GM11168 (cell line): Measurements from ENCODE around the gene GRM7.

Source experiments
- in situ Hi-C: fragments of 300-500 bp; cut with MboI; formaldehyde crosslinking; loops from one replicate; pipeline ENCODE4 v1.12.0; 2022; ENCODE audit warnings: low sequenced_read_pairs; ENCODE audit not compliant: unreplicated experiment

The GRM7 gene

DNA sequence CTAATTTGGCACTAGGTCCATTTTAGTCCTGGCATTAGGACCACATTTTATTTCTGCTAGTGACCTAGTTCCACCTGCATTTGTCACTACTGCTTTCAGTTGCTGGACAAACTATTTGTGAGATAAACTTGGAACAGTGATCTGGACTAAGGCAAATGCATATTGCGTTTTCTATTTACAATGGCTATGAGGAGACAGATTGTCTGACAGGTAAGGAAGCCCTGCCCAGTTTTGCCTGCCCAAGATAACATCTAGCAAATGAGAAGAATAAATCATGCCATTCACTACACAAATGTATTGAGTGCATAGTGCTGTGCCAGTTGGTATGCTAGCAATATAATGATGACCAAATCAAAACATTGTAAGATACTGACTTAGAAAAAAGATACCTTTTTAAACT is 245.7 kb downstream of the GRM7 start:
- in situ Hi-C loops: no loop called here

DNA sequence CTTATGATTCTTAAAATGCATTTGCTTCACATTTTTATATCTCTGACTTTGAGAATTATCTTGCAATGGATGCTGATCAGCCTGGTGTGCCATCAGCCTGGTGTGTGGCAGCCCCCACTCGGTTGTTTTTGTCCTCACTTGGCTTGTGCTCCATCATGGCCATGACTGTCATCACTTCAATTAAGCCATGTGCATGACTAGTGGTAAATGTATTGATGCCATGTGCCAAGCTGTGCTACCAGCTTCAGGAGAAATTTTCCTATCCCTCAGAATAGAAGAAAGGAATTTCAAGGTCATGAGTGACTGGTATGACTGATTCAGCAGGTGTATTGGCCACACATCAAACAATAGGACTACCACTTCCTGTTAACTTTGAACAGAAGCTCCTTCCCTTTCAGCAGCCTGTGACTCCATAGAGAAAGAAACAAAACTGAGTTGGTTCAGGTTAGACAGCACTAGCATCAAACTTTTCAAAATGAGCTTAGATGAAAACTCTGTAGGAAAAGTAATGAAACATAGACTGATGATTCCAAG is 251.7 kb downstream of the GRM7 start:
- in situ Hi-C loops: no loop called here

DNA sequence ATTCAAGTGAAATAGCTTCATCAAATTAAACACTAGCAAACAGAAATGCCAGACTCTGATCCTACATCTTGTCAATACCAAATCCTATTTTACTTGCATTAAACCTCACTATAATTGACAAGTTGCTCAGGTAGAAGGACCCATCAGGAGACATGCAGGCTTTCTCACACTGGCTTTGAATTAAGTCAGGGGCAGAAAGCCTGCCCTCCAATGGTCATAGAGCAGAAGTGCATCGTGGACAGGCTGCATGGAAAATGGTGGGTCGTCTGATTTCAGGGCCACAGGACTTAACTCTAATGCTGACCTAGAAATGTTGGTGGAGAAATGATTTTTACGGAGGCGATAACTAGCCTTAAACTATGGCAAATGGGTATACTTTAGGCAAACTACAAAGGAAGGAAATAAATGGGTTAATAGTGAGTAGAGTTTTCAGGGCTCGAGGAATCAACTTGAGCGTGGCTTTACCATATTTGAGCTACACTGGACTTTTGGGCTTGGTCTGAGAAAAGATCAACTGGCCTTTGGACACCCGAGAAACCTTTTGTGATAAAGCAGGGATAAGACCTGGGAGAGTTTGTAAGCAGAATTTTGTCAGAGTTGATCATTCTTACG is 283.9 kb downstream of the GRM7 start:
- in situ Hi-C loops: no loop called here

DNA sequence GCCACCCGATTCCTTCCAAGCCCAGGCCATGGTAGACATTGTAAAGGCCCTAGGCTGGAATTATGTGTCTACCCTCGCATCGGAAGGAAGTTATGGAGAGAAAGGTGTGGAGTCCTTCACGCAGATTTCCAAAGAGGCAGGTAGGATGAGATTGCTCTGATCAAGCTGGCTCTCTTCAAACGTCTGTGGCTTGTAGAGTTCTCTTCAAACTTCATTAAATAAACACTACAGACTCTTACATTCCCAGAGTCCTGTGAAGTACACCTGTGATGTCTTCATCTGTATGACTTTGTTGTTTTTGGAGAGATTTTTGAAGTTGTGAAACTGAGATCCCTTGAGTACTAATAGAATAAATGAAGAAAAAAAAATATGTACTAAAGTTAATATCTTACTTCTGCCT is 285.6 kb downstream of the GRM7 start:
- in situ Hi-C loops: no loop called here

- in situ Hi-C loops: no loop called here
Observed at GRCh38 chr3:7158516-7158915, 297.6 kb downstream of the GRM7 start.

- in situ Hi-C loops: no loop called here
Observed at GRCh38 chr3:7160689-7161088, 299.8 kb downstream of the GRM7 start.

- in situ Hi-C loops: no loop called here
Observed at GRCh38 chr3:7166460-7166859, 305.5 kb downstream of the GRM7 start.

DNA sequence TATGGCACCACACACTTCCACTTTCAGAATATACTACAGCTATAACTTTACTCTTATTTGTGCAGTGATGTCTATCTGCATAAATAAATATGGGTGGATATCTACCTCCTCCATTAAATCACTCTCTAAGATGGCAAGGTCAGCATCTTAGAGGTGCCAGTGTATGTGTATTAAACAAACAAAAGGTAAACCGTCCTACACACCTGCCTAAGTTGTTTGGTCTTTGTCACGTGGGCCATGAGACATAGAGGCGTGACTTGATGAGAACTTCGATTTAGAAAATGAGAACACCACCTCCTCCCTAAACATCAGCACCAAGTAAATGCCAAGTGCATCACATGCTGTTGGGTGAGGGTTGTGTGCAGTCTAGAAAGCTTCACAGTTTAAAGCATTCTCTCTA is 310.6 kb downstream of the GRM7 start:
- in situ Hi-C loops: no loop called here

- in situ Hi-C loops: no loop called here
Observed at GRCh38 chr3:7172996-7173395, 312.1 kb downstream of the GRM7 start.

DNA sequence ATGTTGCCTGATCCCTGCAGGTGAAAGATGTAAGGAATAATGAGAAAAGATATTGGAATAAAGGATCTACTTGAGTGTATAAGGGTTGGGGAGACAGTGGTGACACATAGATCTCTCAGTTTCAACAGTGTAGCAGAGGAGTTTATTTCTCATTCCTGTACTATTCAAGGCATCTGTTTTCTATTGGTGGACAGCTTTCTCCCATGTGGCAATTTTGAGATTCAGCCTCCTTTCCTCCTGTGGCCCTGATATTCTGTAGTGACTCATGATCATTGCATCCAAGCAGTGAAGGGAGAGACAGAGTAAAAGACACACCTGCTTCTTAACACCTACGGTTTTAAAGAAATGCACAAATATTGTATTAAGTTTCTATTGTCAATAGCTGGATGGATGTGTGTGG is 327.6 kb downstream of the GRM7 start:
- in situ Hi-C loops: no loop called here

GRCh38 chr3:7190095-7190494 is 329.2 kb downstream of the GRM7 start:
- in situ Hi-C loops: no loop called here

GRCh38 chr3:7193269-7193668 is 332.4 kb downstream of the GRM7 start:
- in situ Hi-C loops: no loop called here

DNA sequence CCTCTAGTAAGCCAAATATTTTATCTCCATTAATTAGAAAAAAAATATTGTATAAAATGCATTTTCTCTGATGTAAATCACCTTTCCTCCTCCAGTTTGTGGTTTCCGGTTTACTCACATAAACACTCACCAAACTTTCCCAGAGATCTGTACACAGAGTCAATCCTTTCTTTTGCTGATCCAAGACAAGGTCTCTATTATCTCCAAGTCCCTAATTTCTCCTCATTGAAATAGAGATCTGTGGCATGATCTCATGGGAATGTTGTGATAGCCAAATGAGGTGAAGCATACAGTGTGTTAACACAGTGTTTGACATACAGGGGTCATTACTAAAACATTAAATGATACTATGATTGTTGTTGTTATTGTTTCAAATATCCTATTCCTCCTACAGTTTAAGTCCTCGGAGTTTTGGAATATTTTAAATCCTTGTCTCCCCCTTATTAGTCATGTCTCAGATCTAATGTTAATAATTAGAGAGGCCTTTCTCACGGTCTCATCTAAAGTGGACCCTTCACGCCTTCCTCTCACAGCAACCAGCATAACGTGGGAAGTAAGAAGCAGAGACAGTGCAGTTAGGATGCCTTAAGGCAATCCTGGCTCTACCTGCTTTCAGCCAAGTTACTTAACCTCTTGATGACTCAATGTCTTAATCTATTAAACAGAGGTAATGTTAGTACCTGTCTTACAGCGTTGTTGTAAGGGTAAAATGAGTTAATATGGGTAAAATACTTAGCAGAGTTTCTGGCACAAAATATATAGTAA is 333.3 kb downstream of the GRM7 start:
- in situ Hi-C loops: no loop called here

GRCh38 chr3:7195934-7196333 is 335.0 kb downstream of the GRM7 start:
- in situ Hi-C loops: no loop called here

DNA sequence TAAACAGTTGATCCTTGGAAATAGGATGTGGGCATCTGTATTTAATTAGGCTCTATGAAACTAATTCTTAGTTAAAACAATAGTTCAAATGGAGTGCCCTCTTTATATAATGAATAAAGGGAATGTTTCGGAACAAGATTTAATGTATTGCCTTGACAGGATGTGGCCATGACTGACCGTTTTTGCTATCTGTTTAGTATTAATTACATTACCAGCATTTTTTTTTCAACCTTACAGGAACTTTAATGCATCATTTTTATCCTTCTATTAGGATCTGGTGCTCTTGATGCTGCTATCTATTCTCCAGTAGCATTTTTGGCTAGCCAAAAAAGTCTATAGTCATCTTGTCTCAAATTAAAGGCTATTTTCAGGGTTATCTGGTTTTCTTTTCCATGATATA is 340.9 kb downstream of the GRM7 start:
- in situ Hi-C loops: no loop called here

DNA sequence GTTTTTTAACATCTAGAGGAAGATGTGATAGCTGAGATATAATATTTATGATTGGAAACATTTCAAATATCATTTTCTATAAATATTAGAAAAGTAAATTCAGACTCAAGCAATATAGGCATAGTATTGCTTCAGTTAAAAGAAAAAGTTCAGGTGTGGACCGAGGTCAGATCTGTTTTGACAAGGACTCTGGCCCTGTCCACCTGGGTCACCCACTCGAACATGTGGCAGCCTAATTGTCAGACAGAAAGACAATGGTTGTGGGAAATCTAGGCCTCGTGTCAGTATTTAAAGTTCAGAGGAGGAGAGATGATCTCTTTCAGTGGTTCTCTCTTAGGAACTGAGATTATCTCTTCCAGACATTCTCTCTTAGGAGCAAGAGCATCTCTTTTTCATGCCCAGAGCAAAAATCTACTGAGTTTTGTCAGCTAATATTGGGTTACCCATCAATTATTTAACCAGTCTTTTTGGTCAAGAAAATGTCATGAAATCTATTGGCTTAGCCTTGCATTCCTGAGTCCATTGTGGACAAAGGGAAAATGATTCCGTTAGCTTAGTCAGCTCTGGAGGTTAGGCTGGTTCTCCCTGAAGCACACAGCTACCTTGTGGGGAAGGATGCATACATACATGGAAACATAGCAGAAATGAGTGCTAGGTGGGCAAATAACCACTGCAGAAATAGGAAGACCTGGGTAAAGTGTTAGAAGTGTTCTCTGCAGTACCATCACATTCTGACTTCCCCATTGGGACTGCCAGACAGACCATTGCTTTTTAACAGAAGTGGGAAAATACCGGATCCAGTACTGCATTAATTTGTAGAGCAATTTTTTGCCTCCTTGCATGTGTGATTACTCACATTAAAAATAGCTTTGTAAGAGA is 343.3 kb downstream of the GRM7 start:
- in situ Hi-C loops: no loop called here

DNA sequence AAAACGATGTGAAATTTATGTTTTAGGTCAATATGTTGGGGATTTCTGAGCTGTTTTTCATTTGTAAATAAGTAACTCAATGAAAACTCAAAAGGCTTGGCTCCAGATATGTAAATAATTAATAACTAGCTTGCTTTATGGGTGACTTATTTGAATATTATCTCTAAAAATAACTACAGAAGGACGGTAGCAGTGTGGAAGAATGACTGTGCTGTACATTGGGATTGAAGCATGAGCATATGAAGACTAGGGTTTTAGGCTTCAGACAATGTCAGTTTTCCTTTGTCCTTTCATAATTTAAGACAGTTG is 343.9 kb downstream of the GRM7 start:
- in situ Hi-C loops: no loop called here

DNA sequence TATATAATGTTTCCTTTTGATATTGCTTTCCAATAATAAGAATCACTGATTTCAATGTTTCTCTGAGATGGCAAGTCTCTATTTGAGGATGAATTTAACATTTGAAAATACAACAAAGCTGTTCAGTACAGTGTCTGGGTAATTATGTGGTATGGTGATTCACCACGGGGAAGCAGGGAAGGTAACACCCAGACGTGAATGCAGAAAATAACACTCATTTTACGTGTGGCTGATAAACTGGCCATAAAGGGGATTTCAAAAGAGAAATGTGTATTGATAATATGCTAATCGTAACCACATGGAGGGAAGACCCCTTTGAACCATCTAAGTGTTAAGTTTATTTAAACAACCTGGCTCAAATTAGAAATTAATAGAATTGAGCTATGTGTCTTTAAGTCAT is 344.6 kb downstream of the GRM7 start:
- in situ Hi-C loops: no loop called here

GRCh38 chr3:7205962-7206361 is 345.0 kb downstream of the GRM7 start:
- in situ Hi-C loops: no loop called here

DNA sequence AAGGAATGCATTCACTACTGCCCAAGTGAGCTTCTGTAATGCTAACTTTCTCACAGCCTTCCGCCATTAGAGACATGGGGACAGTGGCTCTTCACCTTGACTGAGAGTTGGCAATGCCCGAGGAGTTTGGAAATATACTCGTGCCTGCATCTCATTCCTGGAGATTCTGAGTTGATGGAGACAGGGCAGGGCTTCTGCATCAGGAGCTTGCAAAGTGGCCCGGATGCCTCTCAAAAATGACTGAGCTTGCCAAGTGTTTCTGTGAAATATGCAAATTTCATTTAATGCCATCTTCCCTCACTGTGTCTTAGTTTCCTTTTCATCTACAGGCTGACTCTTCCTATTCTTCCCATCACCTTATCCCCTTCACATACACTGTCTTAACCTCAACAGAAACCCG is 346.2 kb downstream of the GRM7 start:
- in situ Hi-C loops: no loop called here

DNA sequence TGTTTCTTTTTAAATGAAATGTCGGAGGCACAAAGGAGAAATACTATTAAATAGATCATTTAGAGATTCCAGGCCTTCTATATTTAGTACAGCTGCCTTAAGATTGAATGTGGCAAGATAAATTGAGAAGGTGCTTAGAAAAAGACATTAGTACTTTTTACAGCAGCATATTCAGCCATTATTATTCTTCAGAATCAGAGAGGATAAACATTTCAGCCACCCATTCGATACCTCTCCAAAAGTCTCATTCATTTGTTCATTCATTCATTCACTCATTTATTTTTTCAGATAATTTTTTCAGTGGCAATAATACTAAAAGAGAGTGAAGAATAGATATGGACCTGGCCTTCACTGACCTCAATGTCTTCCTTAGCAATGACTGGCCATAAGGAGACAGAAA is 347.0 kb downstream of the GRM7 start:
- in situ Hi-C loops: no loop called here
